Stimulated activated CD4-positive, alpha-beta T cell treated with anti-CD3 and anti-CD28 coated beads, Interleukin-1b, Interleukin-23, amount 100 ng/mL, for 4 hours (primary cell): ENCODE measurements around the gene MAP2K5.
A peak's percentile ranks its signal among the peaks of the same experiment; 100 is the strongest.

Experiments used
- DNase-seq, 2 donors: peaks; one replicate each; pipeline ENCODE4 v3.0.0-alpha.2; 2020; ENCODE audit warnings: low read depth in 2 of 2

The MAP2K5 gene

DNA sequence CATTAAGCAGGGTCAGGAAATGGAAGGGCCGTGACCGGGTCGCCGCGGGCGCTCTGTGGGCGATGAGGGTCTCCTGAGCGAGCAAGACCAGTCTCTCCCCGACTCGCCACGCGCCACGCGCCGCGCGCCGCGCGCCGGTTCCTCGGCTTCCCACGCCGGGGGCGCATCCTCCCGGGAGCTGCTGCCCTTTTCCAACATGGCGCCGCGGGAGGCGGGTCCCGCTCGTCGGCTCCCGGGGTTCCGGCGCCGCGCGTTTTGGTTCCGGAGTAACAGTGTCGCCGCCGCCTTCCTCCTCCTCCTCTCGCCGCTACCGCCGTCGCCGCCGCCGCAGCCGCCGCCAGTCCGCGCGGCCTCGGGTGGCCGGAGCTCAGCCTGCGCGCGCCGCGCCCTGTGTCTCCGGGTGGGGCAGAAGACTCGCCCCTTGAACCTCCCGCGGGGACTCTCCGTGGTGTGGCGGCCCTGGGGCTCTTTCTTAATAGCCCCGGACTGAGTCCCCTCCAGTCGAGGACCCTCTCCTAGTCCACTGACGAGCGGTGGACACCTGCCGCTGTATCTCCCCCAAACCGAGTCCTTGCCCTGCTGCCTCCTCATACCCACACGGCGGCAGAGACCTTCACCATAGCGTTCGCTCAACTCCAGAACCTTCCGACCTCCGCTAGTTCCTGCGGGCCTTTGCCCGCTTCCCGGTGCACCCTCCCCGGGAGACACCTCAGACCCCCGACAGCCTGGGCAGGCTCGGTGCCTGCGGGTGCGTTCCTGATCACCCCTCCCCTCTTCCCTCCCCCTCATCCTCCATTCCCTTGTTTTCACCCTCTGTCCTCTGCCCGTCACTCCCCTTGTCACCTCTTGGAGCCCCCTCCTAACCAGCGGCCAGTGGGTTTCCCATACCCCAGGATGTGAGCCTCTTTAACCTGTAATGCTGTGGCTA is at the start of gene MAP2K5:
Gene MAP2K5 (plus strand): TSS at position 284 of the 928 bp plus-strand sequence. CDS start 633 bp downstream, at position 917.
- peak; percentile 73 to 82 for DNase-seq

DNA sequence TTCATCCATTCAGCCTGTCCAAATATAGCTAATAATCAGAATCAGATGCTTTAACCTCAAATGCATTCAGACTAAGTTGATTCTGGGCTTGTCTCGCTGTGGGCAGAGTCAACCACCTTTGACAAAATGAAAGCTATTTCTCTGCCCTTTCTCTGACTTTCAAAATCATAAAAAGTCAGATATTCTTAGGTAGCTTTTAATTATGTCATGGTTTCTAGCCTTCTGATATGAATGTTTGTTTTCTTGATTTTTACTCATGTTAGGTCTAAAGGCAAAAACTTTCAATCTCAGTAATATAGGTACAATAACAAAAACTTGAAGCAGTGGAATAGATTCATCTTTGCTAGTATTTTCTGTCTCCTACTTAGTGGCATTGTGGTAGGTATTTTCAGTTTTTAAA is 46.9 kb upstream of the MAP2K5 start:
- no peak for DNase-seq

DNA sequence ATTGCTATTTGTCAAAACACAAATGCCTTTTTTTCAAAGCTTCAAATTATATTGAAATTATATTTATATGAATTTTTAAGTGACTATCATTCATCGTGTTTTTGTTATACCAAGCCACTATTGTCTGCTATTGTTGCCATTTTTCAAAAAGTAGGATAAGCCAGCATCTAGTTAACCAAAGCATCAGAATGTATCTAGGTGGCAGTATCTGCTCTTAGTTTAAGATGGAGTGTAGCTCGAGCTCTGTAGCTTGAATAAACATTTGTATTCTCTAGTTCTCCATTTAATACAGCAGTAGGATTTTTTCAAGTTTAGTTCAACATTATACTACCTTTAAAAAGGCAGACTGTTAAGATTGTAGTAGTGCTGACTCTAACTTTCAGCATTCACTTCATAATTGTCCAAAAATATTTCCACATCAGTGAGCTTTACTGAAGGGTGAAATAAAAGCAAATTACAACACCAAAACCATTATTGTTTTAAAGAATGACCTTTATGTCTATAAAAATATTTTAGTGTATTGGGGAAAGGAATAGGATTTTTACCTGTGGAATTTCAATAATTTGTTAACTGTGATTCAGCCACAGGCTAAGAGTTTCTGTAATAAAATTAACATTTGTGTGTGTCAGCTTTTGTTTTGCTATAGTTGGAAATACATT is 41.2 kb upstream of the MAP2K5 start:
- DNase-seq, result no peak

DNA sequence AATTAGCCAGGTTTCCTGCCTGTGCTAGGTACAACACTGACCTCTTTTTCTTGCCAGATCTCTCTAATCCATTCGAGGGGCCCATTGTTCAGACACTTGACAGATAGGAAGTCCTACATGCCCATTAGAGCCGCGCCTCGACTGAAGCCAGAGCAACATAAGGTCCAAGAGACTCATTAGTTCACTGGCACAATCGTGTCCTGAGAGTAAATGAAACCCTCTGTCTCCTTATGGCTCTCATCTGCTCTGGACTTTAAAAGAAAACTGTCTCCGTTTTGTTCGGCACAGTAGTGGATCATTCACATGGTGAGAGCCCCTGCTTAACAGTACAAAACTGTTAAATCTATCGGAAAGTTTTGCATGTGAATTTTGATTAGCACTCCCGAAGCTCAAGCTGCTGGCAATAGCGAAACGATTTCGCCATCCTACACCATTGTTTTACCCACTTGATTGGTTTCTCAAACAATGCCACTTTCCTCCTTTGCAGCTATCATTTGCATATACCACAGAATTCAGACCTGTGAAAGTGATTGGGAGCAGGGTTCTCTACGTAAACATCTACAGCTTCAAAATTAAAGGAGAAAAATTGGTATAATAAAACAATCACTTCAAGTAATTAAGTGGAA is 40.6 kb upstream of the MAP2K5 start:
- no peak for DNase-seq

DNA sequence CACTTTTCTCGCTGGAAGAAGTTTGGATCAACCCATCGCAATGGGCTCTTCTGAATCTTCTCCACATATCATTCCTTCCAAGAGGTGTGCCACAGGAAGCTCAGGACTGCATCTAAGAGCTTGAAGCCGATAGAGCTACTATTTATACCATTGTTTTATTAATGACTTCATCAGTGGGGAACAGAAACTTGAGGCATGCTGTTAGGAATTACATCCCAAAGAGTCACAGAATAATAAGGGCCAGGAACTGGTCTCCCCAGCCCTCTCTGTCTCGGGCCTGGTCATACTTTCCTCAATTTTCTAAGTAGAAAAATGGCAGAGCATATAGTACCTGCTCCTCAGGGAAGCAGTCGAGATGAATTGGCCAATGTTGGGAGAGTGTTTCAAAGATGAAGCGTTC is 38.4 kb upstream of the MAP2K5 start:
- no peak for DNase-seq

DNA sequence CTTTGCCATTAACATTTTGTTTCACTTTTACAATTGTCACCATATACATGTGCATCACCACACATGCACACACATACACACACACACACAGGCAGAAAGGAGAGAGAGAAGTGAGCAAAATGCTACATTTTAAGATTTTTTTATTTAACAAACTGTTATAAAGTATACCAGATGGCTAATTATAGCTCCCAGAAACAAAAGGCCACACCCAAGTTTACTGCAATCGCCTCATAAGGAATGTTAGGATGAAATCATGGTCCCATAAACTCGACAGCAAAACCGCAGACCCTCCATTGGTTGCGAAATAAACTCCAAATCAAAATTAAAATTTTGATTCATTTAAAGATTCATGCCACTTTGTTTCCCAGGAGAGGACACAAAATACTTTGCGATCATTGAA is 37.7 kb upstream of the MAP2K5 start:
- no peak for DNase-seq

DNA sequence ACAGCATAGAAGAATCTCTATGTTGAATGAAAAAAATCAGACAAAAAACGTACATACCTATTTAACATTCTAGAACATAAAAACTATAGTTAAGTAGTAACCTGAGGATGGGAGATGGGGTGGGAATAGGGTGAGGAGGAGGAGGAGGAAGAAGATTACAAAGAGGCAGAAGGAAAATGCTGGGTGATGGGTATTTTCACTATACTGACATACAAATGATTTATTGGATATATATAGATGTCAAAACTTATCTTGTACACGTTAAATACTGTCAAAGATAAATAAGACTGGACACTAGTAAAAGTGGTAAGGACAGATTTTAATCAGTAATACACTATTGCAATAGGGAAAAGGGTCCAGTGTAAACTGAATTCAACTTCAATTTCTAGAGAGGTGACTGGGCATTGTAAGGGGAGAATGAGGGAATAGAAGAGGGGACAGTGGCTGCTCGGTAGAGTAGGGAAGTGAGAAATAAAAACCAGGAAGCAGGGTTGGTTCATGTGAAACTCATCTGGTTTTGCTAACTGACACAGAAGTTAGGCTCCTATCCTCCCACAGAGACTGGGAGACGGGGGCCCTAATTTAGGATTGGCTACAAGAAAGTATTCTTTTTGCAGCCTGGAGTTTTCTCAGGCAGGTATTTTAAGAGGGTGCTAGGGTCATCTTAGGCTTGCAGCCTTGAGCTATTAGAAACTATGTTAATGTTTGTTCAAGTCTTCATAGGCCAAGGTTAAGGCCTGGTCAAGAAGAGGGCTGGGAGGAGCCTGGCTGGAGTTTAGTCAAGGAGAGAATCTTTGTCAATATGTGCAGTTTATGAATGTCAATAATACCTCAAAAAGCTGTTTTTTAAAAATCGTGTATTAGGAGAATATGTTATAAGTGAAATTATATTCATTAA is 36.6 kb upstream of the MAP2K5 start:
- no peak for DNase-seq

DNA sequence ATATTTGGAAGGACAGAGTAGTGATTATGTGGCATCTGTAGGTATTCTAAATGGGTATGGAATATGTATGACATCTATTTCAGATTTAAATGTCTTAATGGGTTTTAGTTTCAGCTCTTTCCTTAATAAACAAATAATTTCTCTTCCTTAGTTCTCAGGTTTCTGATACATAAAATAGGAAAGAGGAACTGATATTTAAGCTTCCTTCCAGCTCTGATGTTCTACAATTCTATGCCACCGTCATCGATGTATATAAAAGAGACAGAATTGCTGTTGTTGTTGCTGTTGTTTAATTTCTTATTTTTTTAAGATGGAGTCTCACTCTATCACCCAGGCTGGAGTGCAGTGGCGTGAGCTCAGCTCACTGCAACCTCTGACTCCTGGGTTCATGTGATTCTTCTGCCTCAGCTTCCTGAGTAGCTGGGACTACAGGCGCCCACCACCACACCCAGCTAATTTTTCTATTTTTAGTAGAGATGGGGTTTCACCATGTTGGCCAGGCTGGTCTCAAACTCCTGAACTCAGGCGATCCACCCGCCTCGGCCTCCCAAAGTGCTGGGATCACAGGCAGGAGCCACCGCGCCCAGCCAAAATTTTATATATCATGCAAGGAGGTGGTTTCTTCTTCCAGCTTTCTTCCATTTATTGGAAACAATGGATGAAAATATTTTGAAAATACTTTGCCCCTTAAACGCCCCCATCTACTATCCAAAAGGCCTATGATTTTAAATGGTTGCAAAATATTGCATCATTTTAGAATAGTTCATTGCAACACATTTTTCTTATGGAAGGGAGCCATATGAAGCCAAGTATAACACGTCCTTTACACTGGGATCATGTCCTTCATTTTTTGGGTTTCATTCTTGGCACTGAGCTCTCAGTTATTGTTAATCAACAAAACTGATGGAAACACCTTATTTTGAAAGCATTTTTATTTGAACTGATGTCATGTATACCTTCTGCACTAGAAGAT is 35.4 kb upstream of the MAP2K5 start:
- no peak for DNase-seq

DNA sequence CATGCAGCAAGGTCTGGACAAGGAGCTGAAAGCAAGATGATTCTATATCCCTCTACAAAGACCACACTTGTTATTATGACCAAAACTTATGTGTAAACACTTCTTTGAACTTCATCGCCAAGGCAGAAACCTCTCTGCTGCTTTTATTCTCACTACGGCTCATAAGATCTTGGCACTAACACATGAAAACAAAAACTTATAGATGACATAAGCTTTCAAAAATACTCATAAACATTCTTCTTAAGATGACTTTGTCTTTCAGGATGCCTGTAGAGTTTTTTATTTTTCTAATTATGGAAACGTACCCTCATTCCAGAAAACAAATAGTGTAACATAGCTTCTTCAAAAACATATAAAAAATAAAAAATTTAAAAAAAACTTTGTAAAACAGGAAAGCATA is 34.1 kb upstream of the MAP2K5 start:
- no peak for DNase-seq

DNA sequence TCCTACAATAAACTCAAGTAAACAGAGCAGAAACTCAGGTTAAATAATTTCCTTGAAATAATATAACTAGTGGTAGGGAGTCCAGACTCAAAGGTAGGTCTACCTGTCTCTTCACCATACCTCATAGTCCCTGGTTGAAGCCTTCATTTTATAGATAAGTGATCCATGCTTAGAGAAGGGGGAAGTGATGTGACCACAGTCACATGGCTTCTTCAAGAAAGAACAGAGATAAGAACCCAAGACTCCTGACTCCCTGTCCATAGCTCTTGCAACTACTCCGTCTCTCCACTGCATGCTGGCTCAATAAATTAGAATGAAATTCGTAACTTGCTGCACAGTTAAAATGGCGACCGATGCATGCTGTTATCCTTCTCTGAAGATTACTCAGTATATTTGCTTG is 32.6 kb upstream of the MAP2K5 start:
- no peak for DNase-seq

DNA sequence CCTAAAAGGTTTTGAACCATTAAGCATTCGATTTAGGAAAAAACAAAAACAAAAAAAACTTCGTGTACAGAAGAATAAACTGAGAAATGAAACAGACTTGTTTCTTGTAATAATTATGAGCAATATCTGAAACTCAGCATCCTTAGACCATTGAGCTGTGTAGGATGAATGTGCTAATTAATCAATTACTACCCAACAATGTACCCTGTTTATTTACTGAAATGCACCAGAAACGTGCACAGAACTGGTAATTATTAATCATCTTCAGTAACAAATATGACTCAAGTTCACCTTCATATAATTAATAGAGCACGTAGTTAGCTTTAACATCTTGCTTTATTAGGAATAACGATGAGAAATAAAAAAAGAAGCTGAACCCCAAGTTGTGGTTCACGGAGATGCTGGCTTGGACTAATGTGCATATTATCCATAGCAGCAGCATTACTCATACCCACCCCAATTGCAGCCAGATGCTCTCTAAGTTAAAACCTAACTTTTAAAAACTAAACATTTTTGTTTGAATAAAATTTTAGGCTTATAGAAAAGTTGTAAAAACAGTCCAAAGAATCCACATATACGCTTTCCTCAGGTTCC is 31.8 kb upstream of the MAP2K5 start:
- no peak for DNase-seq

DNA sequence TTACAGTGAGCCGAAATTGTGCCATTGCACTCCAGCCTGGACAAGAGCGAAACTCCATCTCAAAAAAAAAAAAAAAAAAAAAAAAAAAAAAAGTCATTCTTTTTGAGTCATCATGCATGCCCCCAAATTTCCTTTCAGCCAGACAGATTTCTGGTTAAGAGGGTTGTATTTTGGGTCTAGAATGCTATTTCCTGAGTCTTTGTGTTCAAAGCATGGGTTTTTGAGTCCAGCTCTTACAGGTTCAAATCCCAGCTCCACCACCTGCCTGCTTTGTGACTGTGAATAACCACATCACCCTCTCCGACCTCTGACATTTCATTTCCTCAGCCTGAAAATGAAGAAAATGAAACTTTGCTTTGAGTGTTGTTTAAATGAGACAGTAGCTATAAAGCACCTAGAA is 30.9 kb upstream of the MAP2K5 start:
- no peak for DNase-seq

DNA sequence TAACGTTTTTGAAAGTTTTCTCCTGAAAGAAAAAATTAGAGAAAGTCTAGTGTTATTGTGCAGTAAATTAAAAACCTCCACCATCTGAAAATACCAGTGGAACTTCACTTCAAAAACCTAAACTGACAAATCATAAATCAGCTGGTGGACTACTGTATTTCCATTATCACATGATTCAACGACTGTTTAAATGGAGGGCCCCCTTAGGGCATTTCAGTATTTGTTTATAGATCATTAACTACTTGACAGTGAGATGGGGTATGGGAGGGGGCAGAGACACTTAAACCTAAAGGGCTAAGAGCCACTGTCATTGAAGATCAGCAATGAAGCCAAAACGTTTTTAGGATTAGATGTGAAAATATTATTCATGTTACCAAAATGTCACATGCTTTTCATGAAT is 30.4 kb upstream of the MAP2K5 start:
- no peak for DNase-seq

DNA sequence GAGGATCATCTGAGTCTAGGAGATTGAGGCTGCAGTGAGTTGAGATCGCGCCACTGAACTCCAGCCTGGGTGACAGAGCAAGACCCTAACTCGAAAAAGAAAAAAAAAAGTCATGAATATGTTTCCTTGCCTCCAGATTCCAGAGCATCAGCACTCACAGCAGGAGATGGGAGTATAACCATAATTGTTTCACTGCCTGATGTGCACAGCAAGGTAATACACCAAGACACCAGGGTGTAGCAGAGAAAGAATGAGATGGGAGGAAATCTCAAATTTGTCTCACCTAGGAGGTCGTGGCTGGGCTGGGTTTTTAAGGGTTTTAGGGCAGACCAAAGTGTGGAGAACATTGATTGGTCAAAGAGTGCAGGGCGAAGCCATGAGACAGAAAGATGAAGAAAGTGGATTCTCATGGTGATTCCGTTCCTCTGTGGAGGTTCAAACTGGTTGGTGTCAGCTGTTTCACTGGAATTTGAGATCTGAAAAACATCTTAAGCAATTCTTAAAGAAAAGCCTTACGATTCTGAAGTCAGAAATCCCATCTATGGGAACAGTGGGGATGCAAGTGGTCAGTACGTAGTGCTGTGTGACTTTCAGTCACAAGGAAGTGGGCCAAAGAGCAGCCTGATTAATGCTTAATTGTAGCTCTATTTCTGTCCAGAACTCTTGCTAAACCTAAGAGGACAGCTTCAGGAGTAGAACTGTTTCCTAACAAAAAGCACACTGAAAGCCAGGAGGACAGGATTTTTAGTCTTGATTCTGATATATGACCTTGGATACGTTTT is 29.4 kb upstream of the MAP2K5 start:
- no peak for DNase-seq

DNA sequence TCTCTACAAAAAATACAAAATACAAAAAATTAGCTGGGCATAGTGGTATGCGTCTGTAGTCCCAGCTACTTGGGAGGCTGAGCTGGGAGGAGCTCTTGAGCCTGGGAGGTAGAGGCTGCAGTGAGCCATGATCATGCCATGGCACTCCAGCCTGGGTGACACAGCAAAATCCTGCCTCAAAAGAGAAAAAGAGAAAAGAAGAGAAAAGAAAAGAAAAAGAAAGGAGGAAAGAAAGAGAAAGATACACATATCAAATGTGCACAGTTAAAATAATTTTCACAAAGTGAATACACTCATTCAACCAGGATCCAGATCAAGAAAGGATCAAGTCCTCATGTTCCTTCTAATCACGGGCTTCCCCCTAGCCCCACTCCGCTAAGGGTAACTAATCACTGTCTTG is 27.4 kb upstream of the MAP2K5 start:
- no peak for DNase-seq

DNA sequence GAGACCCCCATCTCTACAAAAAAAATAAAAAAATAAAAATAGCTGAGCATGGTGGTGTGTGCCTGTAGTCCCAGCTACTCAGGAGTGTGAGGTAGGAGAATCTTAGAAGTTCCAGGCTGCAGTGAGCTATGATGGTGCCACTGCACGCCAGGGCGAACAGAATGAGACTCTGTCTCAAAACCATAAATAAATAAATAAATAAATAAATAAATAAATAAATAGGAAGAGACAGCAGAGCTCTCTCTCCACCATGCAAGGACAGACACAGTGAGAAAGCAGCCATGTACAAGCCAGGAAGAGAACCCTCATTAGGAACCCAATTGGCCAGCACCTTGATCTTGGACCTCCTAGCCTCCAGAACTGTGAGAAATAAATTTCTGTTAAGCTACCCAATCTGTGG is 26.9 kb upstream of the MAP2K5 start:
- no peak for DNase-seq

DNA sequence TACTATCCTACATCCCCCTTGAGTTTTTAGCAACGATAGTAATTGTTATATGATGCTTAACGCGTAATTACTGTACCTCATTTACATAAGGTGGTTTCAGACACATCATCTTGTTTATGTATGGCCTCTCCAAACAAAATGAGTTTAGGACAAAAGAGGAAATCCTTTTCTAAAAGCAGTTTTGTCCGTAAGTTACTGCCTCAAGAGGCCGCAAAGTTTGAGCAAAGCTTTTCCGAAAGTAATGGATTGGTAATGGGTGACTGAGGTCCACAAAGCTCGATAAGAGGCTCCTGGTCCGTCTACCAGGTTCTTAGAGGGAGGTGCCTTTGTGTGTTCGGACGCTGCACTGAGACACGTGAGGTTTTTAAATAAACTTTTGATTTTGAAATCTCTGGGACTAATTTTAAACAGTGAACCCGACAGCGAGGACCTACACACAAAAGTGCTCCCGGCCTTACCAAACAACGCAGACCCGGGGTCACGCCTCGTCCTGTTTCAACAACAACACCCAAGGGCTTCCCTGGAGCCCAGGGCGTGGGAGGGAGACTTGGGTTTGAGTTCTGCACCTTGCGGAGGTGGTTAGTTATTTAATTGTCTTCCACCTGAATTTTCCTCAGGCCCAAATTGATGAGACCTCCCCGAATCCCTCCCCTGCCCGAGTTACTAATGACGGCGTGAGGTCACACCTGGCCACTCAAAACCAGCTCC is 22.0 kb upstream of the MAP2K5 start:
- DNase-seq, result no peak

DNA sequence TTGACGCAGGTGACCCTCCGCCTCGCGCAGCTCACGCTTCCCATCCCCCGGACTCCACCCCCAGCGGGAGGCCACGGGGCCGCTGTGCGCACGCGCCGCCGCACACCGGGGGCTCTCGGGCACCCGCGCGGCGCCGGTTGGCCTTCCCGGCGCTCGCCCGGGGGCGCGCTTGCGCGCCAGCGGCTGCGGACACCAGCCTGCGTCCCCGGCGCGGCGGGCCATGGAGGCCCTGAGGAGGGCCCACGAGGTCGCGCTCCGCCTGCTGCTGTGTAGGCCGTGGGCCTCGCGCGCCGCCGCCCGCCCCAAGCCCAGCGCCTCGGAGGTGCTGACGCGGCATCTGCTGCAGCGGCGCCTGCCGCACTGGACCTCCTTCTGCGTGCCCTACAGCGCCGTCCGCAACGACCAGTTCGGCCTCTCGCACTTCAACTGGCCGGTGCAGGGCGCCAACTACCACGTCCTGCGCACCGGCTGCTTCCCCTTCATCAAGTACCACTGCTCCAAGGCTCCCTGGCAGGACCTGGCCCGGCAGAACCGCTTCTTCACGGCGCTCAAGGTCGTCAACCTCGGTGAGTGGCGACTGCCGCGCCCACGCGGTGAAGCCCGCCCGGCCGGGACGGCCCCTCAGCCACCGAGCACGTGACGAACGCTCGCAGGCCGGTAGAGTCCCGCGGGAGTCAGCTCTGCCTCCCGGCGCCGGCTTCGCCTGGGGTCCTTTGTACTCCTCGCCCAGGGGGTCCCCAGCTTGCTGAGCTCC is 21.3 kb upstream of the MAP2K5 start, which contains the start of gene C15orf61:
Gene C15orf61 (plus strand): TSS at position 103 of the 754 bp plus-strand sequence. CDS start 118 bp downstream, at position 221.
- DNase-seq, result peak; percentile 71 to 78
